B cell (primary cell): ENCODE measurements around the gene ST3GAL3. TPM values are rescaled to one million over a fixed set of nuclear protein-coding genes. Genes with fewer than 3 reads are reported as not detected.

Experiments
- ATAC-seq: fragments of 200-7000 bp; cut with Tn5 transposase; one replicate; pipeline ENCODE4 v1.10.0; 2021; ENCODE audit warnings: low read depth, mild to moderate bottlenecking, moderate number of reproducible peaks, moderate library complexity
- CTCF ChIA-PET: fragments of 350-600 bp; sonication (Branson Sonifier 250); formaldehyde crosslinking; loops from one replicate; lab custom pipeline; 2021; ENCODE audit warnings: antibody characterized with exemption, inconsistent platforms; lab: Charles Lee
- POLR2A ChIA-PET: fragments of 350-600 bp; sonication (Branson Sonifier 250); formaldehyde crosslinking; loops from one replicate; lab custom pipeline; 2021; ENCODE audit warnings: antibody characterized with exemption; lab: Charles Lee
- DNase-seq: peaks from one replicate; pipeline ENCODE4 v3.0.0; 2013
- H2AFZ ChIP-seq: 2 replicates; pipeline ENCODE4 v1.6.1; 2012; ENCODE audit warnings: mild to moderate bottlenecking, low read depth, low read length; ENCODE audit not compliant: insufficient read depth, poor library complexity, severe bottlenecking
- H3K27ac ChIP-seq, 2 donors: 1 replicate in 1 of 2; 2 replicates in 1 of 2; pipeline ENCODE4 v1.5.1; 2012 to 2013; ENCODE audit warnings: low read length in 2 of 2, mild to moderate bottlenecking in 2 of 2, moderate library complexity in 1 of 2
- H3K27me3 ChIP-seq, 4 experiments: fragments of 200-600 bp in 1 of 4; sonication (generic) in 1 of 4; replicated peaks in 1 of 4; 1 replicate in 2 of 4; 2 replicates in 2 of 4; pipeline versions ENCODE4 v1.6.1 to v1.7.0; 2013 to 2016; ENCODE audit warnings: low read length in 3 of 4, mild to moderate bottlenecking in 2 of 4, mixed read lengths in 1 of 4, moderate library complexity in 1 of 4; ENCODE audit not compliant: insufficient read depth in 4 of 4, control insufficient read depth in 3 of 4; ENCODE audit errors: control extremely low read depth in 1 of 4
- H3K36me3 ChIP-seq, 2 experiments: replicated peaks in 1 of 2; 1 replicate in 1 of 2; 2 replicates in 1 of 2; pipeline versions ENCODE4 v1.6.1 to v1.7.1; 2013; ENCODE audit warnings: low read length in 1 of 2; ENCODE audit not compliant: insufficient read depth in 2 of 2, control insufficient read depth in 1 of 2; ENCODE audit errors: control extremely low read depth in 1 of 2, extremely low read depth in 1 of 2
- H3K4me1 ChIP-seq, 2 donors: fragments of 200-600 bp in 1 of 2; sonication (generic) in 1 of 2; 1 replicate in 1 of 2; 2 replicates in 1 of 2; pipeline versions ENCODE4 v1.5.1 to v1.6.1; 2013 to 2017; ENCODE audit warnings: low read length in 2 of 2; ENCODE audit not compliant: control insufficient read depth in 2 of 2, insufficient read depth in 2 of 2
- H3K4me2 ChIP-seq: replicated peaks from 2 replicates; pipeline ENCODE3; 2012; ENCODE audit warnings: mild to moderate bottlenecking, low read depth, low read length; ENCODE audit not compliant: poor library complexity, severe bottlenecking
- H3K4me3 ChIP-seq, 5 experiments: fragments of 200-600 bp in 1 of 5; sonication (generic) in 1 of 5; 1 replicate in 3 of 5; 2 replicates in 2 of 5; pipeline versions ENCODE4 v1.5.1 to v1.7.0; 2011 to 2016; ENCODE audit warnings: low read length in 4 of 5, mild to moderate bottlenecking in 4 of 5, low read depth in 2 of 5, control low read depth in 1 of 5, moderate library complexity in 1 of 5; ENCODE audit not compliant: insufficient read depth in 1 of 5; ENCODE audit errors: control extremely low read depth in 1 of 5, extremely low read depth in 1 of 5
- H3K79me2 ChIP-seq: fragments of 200-600 bp; sonication (generic); one replicate; pipeline ENCODE4 v1.6.0; 2016; ENCODE audit warnings: low read length; ENCODE audit not compliant: control insufficient read depth, insufficient read depth
- H3K9ac ChIP-seq: fragments of 200-600 bp; sonication (generic); 2 replicates; pipeline ENCODE4 v1.6.1; 2017; ENCODE audit warnings: mild to moderate bottlenecking, low read length, moderate library complexity
- H3K9me3 ChIP-seq, 3 donors: one replicate each; pipeline versions ENCODE4 v1.6.1 to v1.7.1; 2013; ENCODE audit warnings: low read length in 2 of 3; ENCODE audit not compliant: control insufficient read depth in 2 of 3, insufficient read depth in 1 of 3; ENCODE audit errors: control extremely low read depth in 1 of 3
- H4K20me1 ChIP-seq: 2 replicates; pipeline ENCODE4 v1.6.0; 2012; ENCODE audit warnings: mild to moderate bottlenecking, low read length; ENCODE audit not compliant: insufficient read depth, control insufficient read depth, poor library complexity, severe bottlenecking
- H3K27ac Mint-ChIP-seq: one replicate; pipeline ENCODE4 v1.8.0; 2021; ENCODE audit warnings: mixed read lengths
- H3K27me3 Mint-ChIP-seq: one replicate; pipeline ENCODE4 v1.8.0; 2021; ENCODE audit warnings: mixed read lengths
- H3K4me1 Mint-ChIP-seq: one replicate; pipeline ENCODE4 v1.8.0; 2021; ENCODE audit warnings: mixed read lengths
- H3K4me3 Mint-ChIP-seq: one replicate; pipeline ENCODE4 v1.8.0; 2021; ENCODE audit warnings: mixed read lengths
- H3K9me3 Mint-ChIP-seq: one replicate; pipeline ENCODE4 v1.8.0; 2022; ENCODE audit warnings: mixed read lengths; ENCODE audit not compliant: insufficient read depth
- EZH2 ChIP-seq: IDR thresholded peaks from 2 replicates; pipeline ENCODE4 v1.6.1; 2012; ENCODE audit warnings: borderline replicate concordance, low read depth, mild to moderate bottlenecking, moderate library complexity, low read length; ENCODE audit not compliant: insufficient read depth, poor library complexity, severe bottlenecking
- WGBS: methylation state at CpG from one replicate; pipeline ENCODE4 v1.1.5; 2013; ENCODE audit warnings: missing lambda C conversion rate; ENCODE audit not compliant: insufficient coverage; 5-methylcytosine and 5-hydroxymethylcytosine counted together
- intact Hi-C: fragments of 100-400 bp; cut with micrococcal nuclease; formaldehyde crosslinking; loops from one replicate; pipeline ENCODE4 v1.10.0; 2022
- polyA plus RNA-seq: library from polyadenylated mRNA; depleted of rRNA; stranded (reverse); fragments of >200 nt; gene quantifications from 2 replicates; pipeline ENCODE4 v1.2.3, GENCODE V29; 2012
- total RNA-seq, 2 donors: library from RNA; stranded (reverse); fragments of 120-200 nt in 1 of 2; gene quantifications; 1 replicate in 1 of 2; 2 replicates in 1 of 2; pipeline versions ENCODE4 v1.2.3 to v1.2.4, GENCODE V29; 2013 to 2022
- TF ChIP-seq, protein P1 (sequence below): fragments of 200-600 bp; IDR thresholded peaks from one replicate; pipeline ENCODE4 v1.8.0; 2022; ENCODE audit warnings: antibody characterized with exemption, mild to moderate bottlenecking

Gene ST3GAL3
- total and polyA plus RNA-seq, 2 donors (not counting 1 experiment from before 2014, with no cell fraction given), result 16.8 to 31.4 TPM

DNA sequence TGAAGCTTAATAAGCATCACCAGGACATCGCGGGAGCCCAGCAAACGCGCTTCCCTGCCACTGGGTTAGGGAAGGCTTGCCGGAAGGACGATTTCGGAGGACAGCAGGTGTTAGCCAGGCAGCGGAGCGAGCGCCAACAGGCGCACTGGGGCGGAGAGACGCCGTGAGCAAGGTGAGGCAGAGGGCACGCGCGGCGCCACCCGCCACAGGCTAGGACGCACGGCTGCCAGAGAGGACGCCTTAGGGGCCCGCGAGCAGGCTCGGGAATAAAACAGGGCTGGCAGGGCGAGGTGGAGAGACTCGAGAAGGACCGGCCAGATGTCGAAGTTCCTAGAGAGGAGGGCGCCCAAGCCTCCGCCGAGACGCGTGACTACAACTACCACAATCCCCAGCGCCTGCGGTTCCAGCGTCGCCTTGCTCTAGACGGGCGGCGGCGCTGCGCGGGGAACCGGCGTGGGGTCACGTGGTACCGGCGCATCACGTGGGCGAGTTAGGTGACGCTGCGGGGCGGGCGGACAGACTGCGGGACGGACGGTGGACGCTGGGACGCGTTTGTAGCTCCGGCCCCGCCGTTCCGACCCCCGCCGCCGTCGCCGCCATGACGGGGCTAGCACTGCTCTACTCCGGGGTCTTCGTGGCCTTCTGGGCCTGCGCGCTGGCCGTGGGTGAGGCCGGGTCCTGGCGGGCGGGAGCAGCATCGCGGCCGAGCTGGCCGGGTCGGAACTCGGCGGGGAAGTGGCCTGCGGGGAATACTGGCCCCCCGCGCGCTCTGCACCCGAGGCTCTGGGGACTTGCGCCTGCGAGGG, 267.3 kb downstream of the ST3GAL3 start, which contains the start of gene ATP6V0B:
Gene ATP6V0B (plus strand): TSS at position 518 of the 806 bp plus-strand sequence. CDS start 81 bp downstream, at position 599.
- Histone ChIP-seq H3K36me3 (peaks cover 0 to 33% of the 10 kb centered on the region in 2 experiments), H3K4me2 (peak within 1 kb of the TSS; percentile 95), H3K9me3 (no peaks in the 10 kb centered on the region), H3K4me1 (peaks cover 33 to 61% of the 10 kb centered on the region in 2 donors), H3K4me3 (peak within 1 kb of the TSS; percentile 79 to 97 (median 89)), H3K79me2 (peaks cover 39% of the 10 kb centered on the region), H2AFZ (peak within 1 kb of the TSS; percentile 91), H3K27me3 (no peaks in the 10 kb centered on the region), H4K20me1 (peaks cover 48% of the 10 kb centered on the region), H3K9ac (peak within 1 kb of the TSS; percentile 91), H3K27ac (peak within 1 kb of the TSS; percentile 89 to 96)
- H3K4me3 Mint-ChIP-seq, result peak within 1 kb of the TSS; percentile 97
- TF ChIP-seq EZH2, result no peak
- TF ChIP-seq, protein P1, sequence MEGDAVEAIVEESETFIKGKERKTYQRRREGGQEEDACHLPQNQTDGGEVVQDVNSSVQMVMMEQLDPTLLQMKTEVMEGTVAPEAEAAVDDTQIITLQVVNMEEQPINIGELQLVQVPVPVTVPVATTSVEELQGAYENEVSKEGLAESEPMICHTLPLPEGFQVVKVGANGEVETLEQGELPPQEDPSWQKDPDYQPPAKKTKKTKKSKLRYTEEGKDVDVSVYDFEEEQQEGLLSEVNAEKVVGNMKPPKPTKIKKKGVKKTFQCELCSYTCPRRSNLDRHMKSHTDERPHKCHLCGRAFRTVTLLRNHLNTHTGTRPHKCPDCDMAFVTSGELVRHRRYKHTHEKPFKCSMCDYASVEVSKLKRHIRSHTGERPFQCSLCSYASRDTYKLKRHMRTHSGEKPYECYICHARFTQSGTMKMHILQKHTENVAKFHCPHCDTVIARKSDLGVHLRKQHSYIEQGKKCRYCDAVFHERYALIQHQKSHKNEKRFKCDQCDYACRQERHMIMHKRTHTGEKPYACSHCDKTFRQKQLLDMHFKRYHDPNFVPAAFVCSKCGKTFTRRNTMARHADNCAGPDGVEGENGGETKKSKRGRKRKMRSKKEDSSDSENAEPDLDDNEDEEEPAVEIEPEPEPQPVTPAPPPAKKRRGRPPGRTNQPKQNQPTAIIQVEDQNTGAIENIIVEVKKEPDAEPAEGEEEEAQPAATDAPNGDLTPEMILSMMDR, result no peak
- H3K27me3 Mint-ChIP-seq, result no peaks in the 10 kb centered on the region
- peak; percentile 95 for DNase-seq
- under 1% methylated on average over 93 of the region's 93 CpGs for WGBS
- ChIA-PET POLR2A (interaction anchor here (0.6 to 1.8 kb wide), 5 partner anchors 16 to 1873 kb away, joined by 3 to 5 read pairs (median 4); partner anchors contain the start of genes ARMH1, IPO13 and TMEM53), CTCF (interaction anchor here (1.0 to 2.3 kb wide), 5 partner anchors 15 to 62 kb away, joined by 4 to 10 read pairs (median 6); partner anchors contain the start of gene IPO13)
- intact Hi-C loops, result loop anchor here (1.0 to 10.0 kb wide), 5 partner anchors 17 to 1520 kb away; partner anchors contain the start of genes CCDC24, IPO13, PPCS and ST3GAL3
- peak; percentile 72 for ATAC-seq
- H3K9me3 Mint-ChIP-seq, result no peaks in the 10 kb centered on the region
- peak within 1 kb of the TSS; percentile 97 for H3K27ac Mint-ChIP-seq
- H3K4me1 Mint-ChIP-seq, result peaks cover 69% of the 10 kb centered on the region
